ENCODE results near the gene CDK5.

- TF ChIP-seq POLR2A (IDR thresholded peaks at IDR 0.05), result no peak
- TF ChIP-seq CTCF (IDR thresholded peaks at IDR 0.05), result peak in 1 of 4 experiments; percentile 4
- TF ChIP-seq POLR2AphosphoS5 (IDR thresholded peaks at IDR 0.05), result no peak
Measured at GRCh38 chr7:151018421-151019129, 39.1 kb downstream of the CDK5 start.

Measured in prostate gland (tissue), 2 donors.